Activated T-cell treated with anti-CD3 and anti-CD28 coated beads, Interleukin-2, amount 50 U/mL, for 1 hour (primary cell): ENCODE measurements around the gene MAPK8IP1.
A peak's percentile ranks its signal among the peaks of the same experiment; 100 is the strongest.
"Not testable (repeated sequence)": the region's sequence is repeated elsewhere in the genome, so short reads cannot be mapped to it uniquely, and the experiment has no call there.

Experiments
- DNase-seq: peaks from one replicate; pipeline ENCODE4 v3.0.0-alpha.2; 2020

The MAPK8IP1 gene

GRCh38 chr11:45892856-45893255, 7.4 kb downstream of the MAPK8IP1 start:
- DNase-seq: no peak

DNA sequence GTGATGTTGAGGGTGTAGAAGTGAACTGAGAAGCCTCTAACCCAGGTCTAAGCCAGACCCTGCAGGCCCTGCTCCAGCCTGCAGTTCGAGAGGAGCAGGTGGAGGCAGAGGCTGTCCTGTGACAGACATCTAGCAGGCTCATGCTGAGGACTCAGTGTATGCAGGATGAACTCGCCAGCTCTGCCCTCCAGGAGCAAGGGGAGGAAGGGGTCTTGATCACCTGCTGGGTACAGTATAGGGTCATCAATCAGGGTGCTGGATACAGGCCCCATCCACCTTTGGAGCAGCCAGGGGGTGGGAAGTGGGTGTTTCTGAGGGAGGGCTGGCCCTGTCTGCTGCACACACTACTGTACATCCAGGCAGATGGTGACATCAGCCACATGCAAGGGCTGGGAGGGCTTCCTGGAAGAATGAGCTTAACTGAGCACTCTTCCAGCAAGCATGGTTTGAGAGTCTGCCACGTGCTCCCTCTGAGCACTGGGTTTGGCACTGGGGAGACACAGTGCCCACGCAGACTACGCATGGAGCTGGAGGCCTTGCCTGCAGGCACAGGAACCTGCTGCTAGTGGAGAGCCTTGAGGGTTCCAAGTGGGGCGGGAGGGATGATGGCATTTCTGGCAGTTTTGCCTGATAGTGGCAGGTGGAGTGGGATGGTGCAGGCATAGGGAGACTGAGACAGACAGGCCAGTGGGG, 9.2 kb downstream of the MAPK8IP1 start:
- no peak for DNase-seq

GRCh38 chr11:45895553-45896259, 10.3 kb downstream of the MAPK8IP1 start:
- DNase-seq: no peak

DNA sequence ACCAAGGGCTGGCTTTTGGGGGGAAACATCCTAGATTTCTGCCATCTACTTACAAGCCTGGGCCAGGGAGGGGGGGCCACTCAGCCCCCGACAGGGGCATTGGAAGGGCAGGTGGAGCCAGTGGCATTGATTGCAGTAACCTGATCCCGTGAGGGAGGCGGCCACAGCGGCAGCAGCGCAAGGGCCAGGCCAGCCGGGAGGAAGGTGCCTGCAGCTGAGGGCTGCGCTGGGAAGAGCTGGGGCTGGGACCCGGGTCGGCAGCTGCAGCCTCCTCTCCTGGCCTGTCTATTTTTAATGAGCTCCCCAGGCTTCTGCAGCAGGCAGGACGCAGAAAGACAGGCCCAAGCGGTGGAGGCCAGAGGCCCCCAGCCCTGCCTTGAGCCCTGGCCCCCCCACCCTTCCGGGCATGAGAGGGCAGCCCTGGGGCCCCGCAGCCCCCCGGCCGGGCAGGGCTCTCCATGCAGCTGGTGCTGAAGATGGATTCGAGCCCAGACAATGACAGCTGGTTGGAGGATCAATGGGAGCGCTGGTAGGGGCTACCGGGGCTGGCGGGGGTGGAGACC, 11.1 kb downstream of the MAPK8IP1 start:
- no peak for DNase-seq

GRCh38 chr11:45897556-45897955, 12.1 kb downstream of the MAPK8IP1 start:
- DNase-seq: no peak

- DNase-seq: no peak
Observed at GRCh38 chr11:45899086-45899447, 13.6 kb downstream of the MAPK8IP1 start.

GRCh38 chr11:45899448-45900174, 14.2 kb downstream of the MAPK8IP1 start:
- peak; percentile 74 for DNase-seq

DNA sequence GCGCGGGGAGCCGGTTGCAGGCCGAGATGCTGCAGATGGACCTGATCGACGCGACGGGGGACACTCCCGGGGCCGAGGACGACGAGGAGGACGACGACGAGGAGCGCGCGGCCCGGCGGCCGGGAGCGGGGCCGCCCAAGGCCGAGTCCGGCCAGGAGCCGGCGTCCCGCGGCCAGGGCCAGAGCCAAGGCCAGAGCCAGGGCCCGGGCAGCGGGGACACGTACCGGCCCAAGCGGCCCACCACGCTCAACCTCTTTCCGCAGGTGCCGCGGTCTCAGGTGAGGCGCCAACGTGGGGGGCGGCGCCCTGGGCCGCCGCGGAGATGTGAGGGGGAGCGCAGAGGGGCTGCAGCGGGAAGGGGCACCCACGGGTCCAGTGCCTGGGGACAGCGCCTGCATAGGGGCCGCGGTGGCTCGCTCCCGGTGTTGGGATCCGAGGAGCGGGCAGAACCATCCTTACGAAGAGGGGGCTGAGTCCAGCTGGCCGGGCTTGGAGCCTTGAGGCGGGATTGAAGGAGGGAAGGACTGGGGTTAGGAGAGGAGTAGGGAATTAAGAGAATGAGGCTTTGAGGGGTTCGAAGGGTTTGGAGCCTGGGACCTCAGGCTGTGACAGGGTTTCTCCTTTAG, 14.8 kb downstream of the MAPK8IP1 start:
- DNase-seq: not testable (repeated sequence)

- no peak for DNase-seq
Observed at GRCh38 chr11:45900916-45901617, 15.6 kb downstream of the MAPK8IP1 start.

DNA sequence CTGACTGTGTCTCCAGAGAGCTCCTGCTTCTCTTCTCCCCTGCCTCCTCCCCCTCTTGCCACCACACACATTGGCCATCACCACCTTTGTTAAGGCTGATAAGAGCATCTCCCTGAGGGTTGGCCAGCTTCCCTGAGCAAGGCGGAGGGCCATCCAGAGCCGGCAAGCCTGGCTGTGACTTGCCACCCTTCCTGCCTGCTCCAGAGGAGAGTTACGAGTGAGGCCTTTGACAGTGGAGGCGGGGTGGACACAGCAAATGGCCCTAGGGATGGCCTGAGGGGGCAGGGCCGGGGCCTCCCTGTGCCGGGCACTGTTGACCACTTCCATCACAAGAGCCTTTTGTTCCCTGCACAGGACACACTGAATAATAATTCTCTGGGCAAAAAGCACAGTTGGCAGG, 16.2 kb downstream of the MAPK8IP1 start:
- DNase-seq: no peak

DNA sequence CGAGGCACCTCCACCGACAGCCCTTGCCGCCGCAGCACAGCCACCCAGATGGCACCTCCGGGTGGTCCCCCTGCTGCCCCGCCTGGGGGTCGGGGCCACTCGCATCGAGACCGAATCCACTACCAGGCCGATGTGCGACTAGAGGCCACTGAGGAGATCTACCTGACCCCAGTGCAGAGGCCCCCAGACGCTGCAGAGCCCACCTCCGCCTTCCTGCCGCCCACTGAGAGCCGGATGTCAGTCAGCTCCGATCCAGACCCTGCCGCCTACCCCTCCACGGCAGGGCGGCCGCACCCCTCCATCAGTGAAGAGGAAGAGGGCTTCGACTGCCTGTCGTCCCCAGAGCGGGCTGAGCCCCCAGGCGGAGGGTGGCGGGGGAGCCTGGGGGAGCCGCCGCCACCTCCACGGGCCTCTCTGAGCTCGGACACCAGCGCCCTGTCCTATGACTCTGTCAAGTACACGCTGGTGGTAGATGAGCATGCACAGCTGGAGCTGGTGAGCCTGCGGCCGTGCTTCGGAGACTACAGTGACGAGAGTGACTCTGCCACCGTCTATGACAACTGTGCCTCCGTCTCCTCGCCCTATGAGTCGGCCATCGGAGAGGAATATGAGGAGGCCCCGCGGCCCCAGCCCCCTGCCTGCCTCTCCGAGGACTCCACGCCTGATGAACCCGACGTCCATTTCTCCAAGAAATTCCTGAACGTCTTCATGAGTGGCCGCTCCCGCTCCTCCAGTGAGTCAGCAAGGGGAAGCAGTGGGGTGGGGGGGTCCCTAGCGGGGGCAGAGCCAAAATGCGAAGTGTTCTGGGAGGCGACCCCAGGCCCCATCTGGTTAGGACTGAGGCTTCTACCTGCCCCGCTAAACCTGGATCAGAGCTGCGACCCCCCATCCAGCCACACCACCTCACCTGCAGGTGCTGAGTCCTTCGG, 17.3 kb downstream of the MAPK8IP1 start:
- DNase-seq: no peak

DNA sequence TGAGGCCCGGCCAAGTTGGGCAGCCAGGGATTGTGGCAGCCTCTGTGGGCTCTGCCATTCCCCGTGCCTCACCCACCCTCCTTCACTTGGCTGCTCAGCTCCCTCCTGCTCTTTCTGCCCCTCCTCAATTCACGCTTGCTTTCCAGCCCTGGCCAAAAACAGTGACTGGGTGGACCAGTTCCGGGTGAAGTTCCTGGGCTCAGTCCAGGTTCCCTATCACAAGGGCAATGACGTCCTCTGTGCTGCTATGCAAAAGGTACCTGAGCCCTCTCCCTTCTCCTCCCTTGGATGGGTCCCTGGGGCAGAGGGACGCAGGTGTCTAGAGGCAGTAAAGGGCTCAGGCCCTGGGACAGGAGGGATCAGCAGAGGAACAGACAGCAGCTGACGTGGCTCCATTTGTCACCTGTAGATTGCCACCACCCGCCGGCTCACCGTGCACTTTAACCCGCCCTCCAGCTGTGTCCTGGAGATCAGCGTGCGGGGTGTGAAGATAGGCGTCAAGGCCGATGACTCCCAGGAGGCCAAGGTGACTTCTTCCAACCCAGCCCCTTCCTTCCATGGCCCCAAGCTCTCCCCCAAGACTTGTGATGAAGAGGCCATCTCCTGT, 19.0 kb downstream of the MAPK8IP1 start:
- no peak for DNase-seq

- DNase-seq: no peak
Observed at GRCh38 chr11:45905095-45905494, 19.6 kb downstream of the MAPK8IP1 start.

GRCh38 chr11:45905576-45905975, 20.1 kb downstream of the MAPK8IP1 start:
- not testable (repeated sequence) for DNase-seq

DNA sequence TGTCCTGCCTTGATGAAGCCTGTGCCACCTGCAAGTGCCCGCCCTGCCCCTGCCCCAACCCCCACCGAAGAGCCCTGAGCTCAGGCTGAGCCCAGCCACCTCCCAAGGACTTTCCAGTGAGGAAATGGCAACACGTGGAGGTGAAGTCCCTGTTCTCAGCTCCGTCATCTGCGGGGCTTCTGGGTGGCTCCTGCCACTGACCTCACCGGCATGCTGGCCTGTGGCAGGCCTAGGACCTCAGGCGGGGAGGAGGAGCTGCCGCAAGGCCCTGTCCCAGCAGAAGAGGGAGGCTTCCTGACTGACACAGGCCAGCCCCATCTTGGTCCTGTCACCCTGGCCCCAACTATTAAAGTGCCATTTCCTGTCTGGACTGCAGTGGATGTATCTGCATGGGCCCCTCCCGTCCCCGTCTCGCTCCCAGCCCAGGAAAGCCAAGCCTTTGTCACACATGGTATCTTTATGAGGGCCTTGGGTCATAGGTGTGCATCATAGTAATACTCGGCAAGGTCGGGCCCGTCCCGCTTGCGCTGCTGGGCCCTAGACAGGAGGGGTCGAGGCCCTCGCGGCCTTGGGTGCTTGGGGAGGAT, 20.7 kb downstream of the MAPK8IP1 start:
- no peak for DNase-seq

DNA sequence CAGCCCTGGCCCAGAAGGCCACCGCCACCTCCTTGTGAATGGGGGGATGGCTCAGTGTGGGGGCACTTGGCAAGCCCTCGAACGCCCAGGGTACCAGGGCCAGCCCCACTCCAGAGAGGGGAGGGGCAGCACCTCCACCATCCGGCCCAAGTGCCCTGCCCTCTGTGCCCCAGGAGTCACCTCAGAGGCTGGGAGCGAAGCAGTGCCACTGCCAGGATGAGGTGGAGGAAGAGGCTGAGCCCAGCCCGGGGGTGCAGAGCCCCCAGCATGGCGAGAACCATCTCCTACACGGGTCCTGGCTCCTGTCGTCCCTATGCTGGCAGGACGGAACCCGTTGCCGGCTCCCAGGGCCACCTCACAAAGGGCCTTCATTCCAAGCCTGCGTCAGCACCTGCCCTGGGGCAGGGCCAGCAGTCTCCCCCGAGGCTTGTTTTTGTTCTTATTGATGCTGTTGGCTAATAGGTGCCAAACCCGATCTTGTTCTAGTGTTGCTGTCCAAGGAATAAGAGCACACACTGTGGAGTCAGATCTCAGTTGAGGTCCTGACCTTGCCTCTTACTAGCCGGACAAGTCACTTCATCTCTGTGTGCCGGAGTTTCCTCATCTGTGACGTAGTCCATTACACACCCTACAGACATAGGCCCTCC, 21.6 kb downstream of the MAPK8IP1 start, which contains the start of gene FREY1:
Gene FREY1 (minus strand): TSS at position 307 of the 647 bp plus-strand sequence. CDS start 26 bp downstream, at position 281.
- DNase-seq: no peak

DNA sequence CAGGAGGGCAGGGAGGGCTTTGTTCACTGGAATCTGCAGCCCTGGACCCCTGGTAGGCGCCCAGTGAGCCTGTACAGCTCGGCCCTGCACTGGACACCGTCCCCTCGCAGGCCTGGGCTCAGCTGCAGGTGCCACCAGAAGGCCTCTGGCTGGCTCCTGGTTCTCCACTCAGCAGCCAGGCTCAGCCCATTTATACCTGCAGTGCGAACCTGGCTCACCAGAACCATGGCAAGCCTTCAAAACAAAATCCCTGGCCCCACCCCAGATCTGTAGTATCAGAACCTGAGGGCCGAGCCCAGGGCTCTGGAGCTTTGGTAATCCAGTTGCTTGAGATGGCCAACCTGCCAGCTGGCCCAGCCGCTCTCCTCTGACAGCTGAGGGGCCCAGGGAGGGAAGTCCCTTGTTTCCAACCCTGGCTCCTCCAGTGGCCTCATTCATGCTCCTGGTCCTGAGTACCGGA, 22.5 kb downstream of the MAPK8IP1 start:
- DNase-seq: no peak

DNA sequence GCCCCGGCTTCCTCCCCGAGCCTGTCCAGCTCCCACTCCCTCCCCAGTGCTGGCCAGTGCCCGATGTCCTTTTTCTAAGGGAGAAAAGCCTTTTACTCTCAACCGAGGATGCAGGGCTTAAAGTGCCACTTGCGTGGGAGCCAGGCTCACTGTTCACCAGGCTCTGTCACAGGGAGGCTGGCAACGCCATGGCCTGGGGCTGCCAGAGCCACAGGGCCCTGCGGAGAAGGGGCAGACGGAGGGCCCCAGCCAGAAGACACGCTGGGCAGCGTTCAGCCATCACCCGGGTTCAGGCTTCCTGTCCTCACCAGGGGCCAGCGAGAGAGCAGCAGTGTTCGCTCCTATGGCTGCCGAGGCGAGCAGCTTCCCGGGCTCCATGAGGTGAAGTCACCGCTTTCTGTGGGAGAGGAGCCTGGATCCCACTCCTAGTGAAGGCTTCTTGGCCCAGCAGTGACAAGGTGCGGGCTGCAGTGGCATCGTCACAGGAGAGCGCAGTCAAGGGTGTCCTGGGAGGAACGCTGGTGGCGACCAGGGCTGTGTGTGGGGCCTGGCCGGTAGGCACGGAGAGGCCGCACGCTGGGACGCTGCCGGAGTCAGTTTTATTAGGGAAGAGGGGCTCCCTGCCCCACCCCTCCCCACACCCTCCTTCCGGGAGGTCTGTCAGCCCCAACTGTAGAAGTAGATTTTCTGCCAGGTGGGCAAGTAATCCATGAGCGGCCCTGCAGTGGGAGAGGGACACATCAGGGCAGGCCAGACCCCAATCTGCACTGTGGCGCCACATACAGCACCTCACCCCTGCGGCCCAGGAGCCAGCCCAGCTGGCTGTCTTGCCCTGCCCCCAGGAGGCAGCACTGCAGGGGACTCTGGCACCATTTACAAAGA, 24.4 kb downstream of the MAPK8IP1 start:
- no peak for DNase-seq

- no peak for DNase-seq
Observed at GRCh38 chr11:45910623-45911022, 25.2 kb downstream of the MAPK8IP1 start.
